GM06990 (cell line): ENCODE measurements around the gene CREB3L2.

ENCODE experiments used
- DNase-seq: peaks from one replicate; pipeline ENCODE4 v3.0.0-alpha.2; 2011; ENCODE audit not compliant: insufficient read length; ENCODE audit errors: extremely low read depth
- H3K27me3 ChIP-seq: replicated peaks from 2 replicates; pipeline ENCODE4 v1.6.0; 2011; ENCODE audit warnings: low read length; ENCODE audit not compliant: control insufficient read depth, insufficient read depth
- H3K36me3 ChIP-seq: 2 replicates; pipeline ENCODE4 v1.5.1; 2011; ENCODE audit warnings: low read length; ENCODE audit not compliant: control insufficient read depth, insufficient read depth
- H3K4me3 ChIP-seq: replicated peaks from 2 replicates; pipeline ENCODE4 v1.5.1; 2011; ENCODE audit warnings: low read depth, mild to moderate bottlenecking, control low read depth, low read length
- TF ChIP-seq, protein P1 (sequence below): IDR thresholded peaks from 2 replicates; pipeline ENCODE4 v1.5.1; 2011; ENCODE audit warnings: low read length, control low read depth, mild to moderate bottlenecking, inconsistent platforms; ENCODE audit not compliant: insufficient read depth, poor library complexity, severe bottlenecking

CREB3L2 gene

DNA sequence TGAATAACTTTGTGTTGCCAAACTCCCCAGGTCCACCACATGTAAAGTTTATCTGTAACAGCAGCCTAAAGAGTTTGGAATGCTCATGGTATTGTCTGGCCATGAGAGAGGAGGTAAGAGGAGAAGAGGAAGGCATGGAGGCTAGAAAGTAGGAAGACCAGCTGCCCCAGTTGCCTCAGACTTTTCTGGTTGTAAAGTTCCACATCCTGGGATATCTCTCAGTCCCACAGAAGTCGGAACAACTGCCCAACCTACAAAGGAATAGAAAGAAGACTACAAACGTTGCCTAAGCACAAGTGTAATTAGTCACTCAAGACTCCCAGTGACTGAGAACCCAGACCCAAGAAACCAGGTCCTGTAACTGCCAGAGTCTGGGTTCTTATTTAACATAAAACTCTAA lies 47.3 kb downstream of the CREB3L2 start:
- no peak for DNase-seq
- Histone ChIP-seq H3K27me3 (no peaks in the 10 kb centered on the region), H3K36me3 (no peaks in the 10 kb centered on the region; the same call in 1 of the 2 replicates), H3K4me3 (no peak overlapping the region)
- TF ChIP-seq, protein P1, sequence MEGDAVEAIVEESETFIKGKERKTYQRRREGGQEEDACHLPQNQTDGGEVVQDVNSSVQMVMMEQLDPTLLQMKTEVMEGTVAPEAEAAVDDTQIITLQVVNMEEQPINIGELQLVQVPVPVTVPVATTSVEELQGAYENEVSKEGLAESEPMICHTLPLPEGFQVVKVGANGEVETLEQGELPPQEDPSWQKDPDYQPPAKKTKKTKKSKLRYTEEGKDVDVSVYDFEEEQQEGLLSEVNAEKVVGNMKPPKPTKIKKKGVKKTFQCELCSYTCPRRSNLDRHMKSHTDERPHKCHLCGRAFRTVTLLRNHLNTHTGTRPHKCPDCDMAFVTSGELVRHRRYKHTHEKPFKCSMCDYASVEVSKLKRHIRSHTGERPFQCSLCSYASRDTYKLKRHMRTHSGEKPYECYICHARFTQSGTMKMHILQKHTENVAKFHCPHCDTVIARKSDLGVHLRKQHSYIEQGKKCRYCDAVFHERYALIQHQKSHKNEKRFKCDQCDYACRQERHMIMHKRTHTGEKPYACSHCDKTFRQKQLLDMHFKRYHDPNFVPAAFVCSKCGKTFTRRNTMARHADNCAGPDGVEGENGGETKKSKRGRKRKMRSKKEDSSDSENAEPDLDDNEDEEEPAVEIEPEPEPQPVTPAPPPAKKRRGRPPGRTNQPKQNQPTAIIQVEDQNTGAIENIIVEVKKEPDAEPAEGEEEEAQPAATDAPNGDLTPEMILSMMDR: no peak

DNA sequence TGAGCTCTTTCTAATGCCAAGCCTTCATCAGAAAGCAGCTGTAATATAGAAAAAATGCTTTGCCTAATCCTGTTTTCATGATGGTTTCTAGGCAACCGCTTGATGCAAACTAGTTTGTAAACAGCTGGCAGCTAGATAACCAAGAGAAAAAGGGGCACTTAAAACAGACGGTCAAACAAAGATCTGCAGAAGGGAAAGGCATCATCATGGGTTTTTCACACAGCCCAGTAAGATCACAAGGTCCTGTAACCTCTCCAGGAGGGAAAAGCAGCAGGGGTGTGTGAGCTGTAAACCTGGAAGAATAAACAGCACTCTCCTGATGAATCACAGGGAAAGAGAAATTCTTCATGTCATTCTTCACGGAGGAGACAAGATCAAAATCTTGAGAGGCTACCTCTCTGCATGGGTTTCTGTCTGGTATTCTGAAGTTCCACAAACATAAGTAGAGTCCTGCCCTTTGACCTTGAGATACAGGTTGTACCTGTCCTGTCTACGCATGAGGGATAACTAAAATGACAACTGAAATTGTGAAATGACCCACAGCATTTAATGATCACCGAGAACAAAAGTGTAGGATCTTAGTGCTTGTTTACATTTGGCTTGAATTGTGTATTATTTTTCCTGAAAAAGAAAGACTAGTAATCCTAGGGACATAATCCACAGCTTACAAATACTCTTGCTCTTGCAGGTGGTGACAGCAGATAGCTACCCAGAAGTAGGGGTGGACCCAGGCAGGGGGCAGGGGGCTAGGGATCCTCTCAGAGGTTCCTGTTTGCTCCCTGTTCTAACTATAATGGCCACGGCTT lies 48.0 kb downstream of the CREB3L2 start:
- no peak for DNase-seq
- Histone ChIP-seq H3K4me3 (no peak overlapping the region), H3K27me3 (no peaks in the 10 kb centered on the region), H3K36me3 (no peaks in the 10 kb centered on the region; the same call in 1 of the 2 replicates)
- TF ChIP-seq, protein P1: no peak

DNA sequence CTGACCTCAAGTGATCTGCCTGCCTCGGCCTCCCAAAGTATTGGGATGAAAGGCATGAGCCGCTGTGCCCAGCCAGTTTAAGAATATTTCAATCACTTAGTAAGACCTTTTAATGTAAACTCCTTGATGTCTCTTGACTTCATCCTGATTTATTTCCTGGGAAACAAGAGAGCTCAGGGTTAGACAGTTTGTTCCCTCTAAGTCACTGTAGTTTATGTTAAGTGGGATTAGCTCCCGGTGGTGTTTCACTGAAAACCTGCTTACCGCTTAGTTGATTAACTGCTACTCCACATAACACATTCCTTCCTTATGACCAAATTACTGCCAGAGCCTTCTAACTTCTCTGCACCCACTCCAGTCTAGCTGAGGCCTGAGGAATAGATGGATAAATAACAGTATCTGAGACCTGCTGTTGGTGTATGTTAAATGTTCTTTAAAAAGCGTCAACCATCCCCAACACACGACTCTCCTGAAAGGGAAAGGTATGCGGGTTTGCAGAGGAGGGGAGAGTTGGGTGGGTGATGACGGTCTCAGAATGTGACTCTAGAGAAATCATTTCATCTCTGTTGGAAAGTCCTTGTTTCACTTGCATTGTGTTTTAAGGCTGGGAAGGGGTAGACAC lies 48.7 kb downstream of the CREB3L2 start:
- TF ChIP-seq, protein P1: no peak
- no peak for DNase-seq
- H3K36me3 ChIP-seq: no peaks in the 10 kb centered on the region; the same call in 1 of the 2 replicates
- H3K4me3 ChIP-seq: no peak overlapping the region
- no peaks in the 10 kb centered on the region for H3K27me3 ChIP-seq

DNA sequence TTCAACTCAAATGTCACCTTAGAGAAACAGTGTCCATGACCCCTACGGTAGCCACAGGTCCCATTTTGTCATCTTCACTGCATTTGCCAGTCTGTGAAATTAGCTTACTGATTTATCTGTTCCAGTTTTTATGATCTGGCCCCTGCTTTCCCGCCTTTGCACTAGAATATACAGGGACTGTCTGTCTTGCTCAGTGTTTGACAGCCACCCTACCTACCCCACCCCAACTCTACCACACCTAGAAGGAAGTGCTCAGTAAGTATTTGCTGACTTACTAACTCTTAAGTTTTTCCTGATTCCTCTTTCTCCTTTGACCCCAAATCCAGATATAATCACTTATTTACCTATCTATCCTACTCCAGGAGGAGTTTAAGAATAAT lies 49.5 kb downstream of the CREB3L2 start:
- DNase-seq: no peak
- H3K36me3 ChIP-seq: no peaks in the 10 kb centered on the region; the same call in 1 of the 2 replicates
- no peak overlapping the region for H3K4me3 ChIP-seq
- H3K27me3 ChIP-seq: no peaks in the 10 kb centered on the region
- TF ChIP-seq, protein P1: no peak

DNA sequence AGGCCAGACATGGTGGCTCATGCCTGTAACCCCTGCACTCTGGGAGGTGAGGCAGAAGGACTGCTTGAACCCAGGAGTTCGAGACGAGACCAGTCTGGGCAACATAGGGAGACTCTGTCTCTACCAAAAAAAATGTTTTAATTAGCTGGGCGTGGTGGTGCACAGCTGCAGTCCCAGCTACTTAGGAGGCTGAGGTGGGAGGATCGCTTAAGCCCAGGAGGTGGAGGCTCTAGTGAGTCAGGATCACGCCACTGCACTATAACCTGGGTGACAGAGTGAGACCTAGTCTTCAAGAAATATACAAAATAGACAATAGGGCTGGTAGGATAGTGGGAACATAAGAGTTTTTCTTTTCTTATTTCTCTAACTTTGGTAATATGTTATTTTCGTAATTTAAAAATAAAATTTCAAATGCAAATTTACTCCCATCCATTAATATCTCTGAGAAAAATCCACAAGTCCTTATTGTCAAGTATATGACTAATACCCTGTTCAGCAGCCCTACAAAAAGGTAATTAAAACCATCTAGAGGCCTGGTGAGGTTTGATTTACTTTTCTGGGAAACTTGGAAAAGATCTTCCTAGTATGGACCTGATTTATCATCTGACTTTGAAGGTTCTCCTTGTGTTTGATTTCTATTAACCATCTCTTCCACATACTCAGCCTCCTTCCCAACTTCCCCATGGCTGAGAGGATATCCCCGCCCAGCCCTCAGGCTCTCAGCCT lies 50.0 kb downstream of the CREB3L2 start:
- Histone ChIP-seq H3K27me3 (no peaks in the 10 kb centered on the region), H3K36me3 (no peaks in the 10 kb centered on the region; the same call in 1 of the 2 replicates), H3K4me3 (no peak overlapping the region)
- TF ChIP-seq, protein P1: no peak
- DNase-seq: no peak
